H1 (cell line): ENCODE measurements around the gene FRMD3. TPM values are rescaled to one million over a fixed set of nuclear protein-coding genes. Genes with fewer than 3 reads are reported as not detected.

Experiments
- SIX5 ChIP-seq: IDR thresholded peaks from 2 replicates; pipeline ENCODE4 v1.6.1; 2011; ENCODE audit warnings: mild to moderate bottlenecking, low read depth, low read length
- SP2 ChIP-seq: IDR thresholded peaks from 2 replicates; pipeline ENCODE4 v1.6.1; 2012; ENCODE audit warnings: mild to moderate bottlenecking, low read length, inconsistent platforms
- polyA plus RNA-seq, 7 experiments: library from polyadenylated mRNA; depleted of rRNA in 3 of 7; stranded (reverse) in 5 of 7; unstranded in 2 of 7; fragments of >200 nt in 5 of 7; fragments of 200-250 nt in 2 of 7; gene quantifications; 1 replicate in 5 of 7; 2 replicates in 1 of 7; 4 replicates in 1 of 7; pipeline versions ENCODE4 v1.2.1 to v1.2.3, GENCODE V29; 2011 to 2013; ENCODE audit warnings: missing spikeins in 2 of 7, mixed read lengths in 2 of 7
- total RNA-seq: library from RNA; stranded (reverse); fragmentation: NEBNext Ultra II Directional; extraction: Animal tissue kit (Norgen Biotek cat#: 25700); gene quantifications from 2 replicates; pipeline ENCODE4 v1.2.1, GENCODE V29; 2021
- TF ChIP-seq, protein P1 (sequence below), 3 experiments: IDR thresholded peaks; 1 replicate in 2 of 3; 2 replicates in 1 of 3; pipeline versions ENCODE4 v1.5.1 to v1.6.1; 2011; ENCODE audit warnings: low read length in 3 of 3, mild to moderate bottlenecking in 3 of 3, inconsistent platforms in 2 of 3, low read depth in 1 of 3, moderate library complexity in 1 of 3; ENCODE audit not compliant: insufficient read depth in 1 of 3; ENCODE audit errors: control extremely low read depth in 1 of 3

FRMD3 gene
- total and polyA plus RNA-seq, 2 of the 8 experiments (the other 6 are each of a cell fraction or from before 2014, with no cell fraction given) = 0.15 to 1.4 TPM

DNA sequence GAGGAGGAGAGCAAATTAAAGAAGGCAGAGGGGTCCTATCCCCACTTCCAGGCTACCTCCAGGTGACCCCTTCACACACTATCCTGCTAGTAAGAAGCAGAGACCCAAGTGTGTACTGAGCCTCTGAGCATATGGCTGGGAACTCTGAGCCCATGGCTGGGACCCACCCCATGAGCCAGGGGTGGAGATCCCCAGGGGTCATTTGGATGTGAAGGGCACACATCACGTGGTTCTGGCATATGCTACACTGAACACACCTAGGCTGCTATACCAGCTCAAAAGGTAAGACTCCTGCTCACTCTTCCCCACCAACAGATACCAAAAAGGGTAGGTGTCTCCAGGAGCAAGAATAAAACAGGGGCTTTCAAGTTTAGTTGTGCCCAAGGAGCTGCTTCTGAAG lies 149.9 kb downstream of the FRMD3 start (continued):
- TF ChIP-seq, protein P1, sequence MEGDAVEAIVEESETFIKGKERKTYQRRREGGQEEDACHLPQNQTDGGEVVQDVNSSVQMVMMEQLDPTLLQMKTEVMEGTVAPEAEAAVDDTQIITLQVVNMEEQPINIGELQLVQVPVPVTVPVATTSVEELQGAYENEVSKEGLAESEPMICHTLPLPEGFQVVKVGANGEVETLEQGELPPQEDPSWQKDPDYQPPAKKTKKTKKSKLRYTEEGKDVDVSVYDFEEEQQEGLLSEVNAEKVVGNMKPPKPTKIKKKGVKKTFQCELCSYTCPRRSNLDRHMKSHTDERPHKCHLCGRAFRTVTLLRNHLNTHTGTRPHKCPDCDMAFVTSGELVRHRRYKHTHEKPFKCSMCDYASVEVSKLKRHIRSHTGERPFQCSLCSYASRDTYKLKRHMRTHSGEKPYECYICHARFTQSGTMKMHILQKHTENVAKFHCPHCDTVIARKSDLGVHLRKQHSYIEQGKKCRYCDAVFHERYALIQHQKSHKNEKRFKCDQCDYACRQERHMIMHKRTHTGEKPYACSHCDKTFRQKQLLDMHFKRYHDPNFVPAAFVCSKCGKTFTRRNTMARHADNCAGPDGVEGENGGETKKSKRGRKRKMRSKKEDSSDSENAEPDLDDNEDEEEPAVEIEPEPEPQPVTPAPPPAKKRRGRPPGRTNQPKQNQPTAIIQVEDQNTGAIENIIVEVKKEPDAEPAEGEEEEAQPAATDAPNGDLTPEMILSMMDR (IDR thresholded peaks at IDR 0.05; ENCODE audit: control extremely low read depth in 1 of 3, insufficient read depth in 1 of 3, low read depth in 1 of 3, low read length in 3 of 3) = no peak
- no peak for TF ChIP-seq SP2
- no peak for TF ChIP-seq SIX5
